GM12878 (cell line): Measurements from ENCODE around the gene TIMM22. TPM values are rescaled to one million over a fixed set of nuclear protein-coding genes. Genes with fewer than 3 reads are reported as not detected.

ENCODE experiments used
- BHLHE40 ChIP-seq, 2 experiments: fragments of 450-650 bp in 1 of 2; IDR thresholded peaks; 2 replicates each; pipeline ENCODE4 v1.6.1; 2011 to 2017; ENCODE audit warnings: low read depth in 2 of 2, borderline replicate concordance in 1 of 2, improper control_type of control experiment in 1 of 2, low read length in 1 of 2, mild to moderate bottlenecking in 1 of 2
- CBX3 ChIP-seq: fragments of 200-600 bp; sonication (generic); IDR thresholded peaks from 2 replicates; pipeline ENCODE4 v1.6.1; 2016; ENCODE audit warnings: low read depth, borderline replicate concordance
- CBX5 ChIP-seq: sonication (generic); IDR thresholded peaks from 2 replicates; pipeline ENCODE4 v1.6.1; 2016; ENCODE audit warnings: low read depth, moderate library complexity, mild to moderate bottlenecking, inconsistent platforms
- MTA3 ChIP-seq: IDR thresholded peaks from 2 replicates; pipeline ENCODE4 v1.6.1; 2012; ENCODE audit warnings: low read length, inconsistent platforms, borderline replicate concordance
- SMC3 ChIP-seq: IDR thresholded peaks from 2 replicates; pipeline ENCODE4 v1.6.1; 2011; ENCODE audit warnings: low read length, improper control_type of control experiment, borderline replicate concordance
- YY1 ChIP-seq: IDR thresholded peaks from 2 replicates; pipeline ENCODE4 v1.6.1; 2011; ENCODE audit warnings: low read depth, mild to moderate bottlenecking, low read length
- polyA plus RNA-seq, 11 experiments: library from polyadenylated mRNA; depleted of rRNA in 4 of 11; unstranded in 6 of 11; stranded (reverse) in 5 of 11; fragments of >200 nt; fragmentation: Nextera tagmentation in 4 of 11; fragmentation: Illumina TruSeq in 1 of 11; extraction: Ambion mirVana in 4 of 11; extraction: Trizol in 1 of 11; gene quantifications; 1 replicate in 1 of 11; 2 replicates in 10 of 11; pipeline versions ENCODE4 v1.2.1 to v1.2.3, GENCODE V29; 2011 to 2016; ENCODE audit warnings: inconsistent platforms in 2 of 11, missing spikeins in 2 of 11, low read depth in 1 of 11
- total RNA-seq, 4 experiments: library from RNA; depleted of rRNA in 3 of 4; stranded (reverse); fragments of >200 nt in 3 of 4; fragmentation: Illumina TruSeq in 1 of 4; extraction: Trizol in 1 of 4; gene quantifications; 2 replicates each; pipeline versions ENCODE4 v1.2.1 to v1.2.3, GENCODE V29; 2013 to 2021
- TF ChIP-seq, protein P1 (sequence below): fragments of 450-650 bp; formaldehyde crosslinking; IDR thresholded peaks from 2 replicates; pipeline ENCODE4 v1.5.0; 2022; ENCODE audit warnings: mild to moderate bottlenecking, missing genetic modification characterization
- TF ChIP-seq, protein P2 (sequence below): IDR thresholded peaks from 2 replicates; pipeline ENCODE4 v1.6.1; 2012; ENCODE audit warnings: low read depth, low read length, improper control_type of control experiment
- TF ChIP-seq, protein P3 (sequence below): fragments of 450-650 bp; IDR thresholded peaks from 2 replicates; pipeline ENCODE4 v1.6.1; 2017; ENCODE audit warnings: mild to moderate bottlenecking

TIMM22 gene
- total and polyA plus RNA-seq, 10 of the 15 experiments (the other 5 are each of a cell fraction or from before 2014, with no cell fraction given): 4.4 to 25.0 (median 10.6) TPM

DNA sequence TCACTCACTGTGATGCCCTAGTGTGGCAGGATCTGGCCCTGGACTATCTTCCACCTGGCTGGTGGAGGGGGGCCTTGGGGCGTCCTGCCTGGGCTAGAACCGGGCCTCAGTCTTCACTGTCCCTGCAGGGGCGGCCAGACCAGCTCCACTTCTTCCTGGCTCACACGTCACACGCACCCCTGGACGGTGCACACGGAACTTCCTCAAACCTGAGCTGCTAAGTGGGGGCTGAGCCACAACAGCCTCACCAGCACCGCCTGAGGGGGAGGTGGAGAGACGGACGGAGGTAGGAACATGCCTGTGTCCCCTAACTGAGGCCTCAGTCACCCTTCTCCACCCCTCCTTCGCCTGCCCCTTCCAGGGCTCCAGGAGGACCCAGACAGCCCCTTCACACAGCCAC is 36.6 kb downstream of the TIMM22 start (continued):
- TF ChIP-seq, protein P1, sequence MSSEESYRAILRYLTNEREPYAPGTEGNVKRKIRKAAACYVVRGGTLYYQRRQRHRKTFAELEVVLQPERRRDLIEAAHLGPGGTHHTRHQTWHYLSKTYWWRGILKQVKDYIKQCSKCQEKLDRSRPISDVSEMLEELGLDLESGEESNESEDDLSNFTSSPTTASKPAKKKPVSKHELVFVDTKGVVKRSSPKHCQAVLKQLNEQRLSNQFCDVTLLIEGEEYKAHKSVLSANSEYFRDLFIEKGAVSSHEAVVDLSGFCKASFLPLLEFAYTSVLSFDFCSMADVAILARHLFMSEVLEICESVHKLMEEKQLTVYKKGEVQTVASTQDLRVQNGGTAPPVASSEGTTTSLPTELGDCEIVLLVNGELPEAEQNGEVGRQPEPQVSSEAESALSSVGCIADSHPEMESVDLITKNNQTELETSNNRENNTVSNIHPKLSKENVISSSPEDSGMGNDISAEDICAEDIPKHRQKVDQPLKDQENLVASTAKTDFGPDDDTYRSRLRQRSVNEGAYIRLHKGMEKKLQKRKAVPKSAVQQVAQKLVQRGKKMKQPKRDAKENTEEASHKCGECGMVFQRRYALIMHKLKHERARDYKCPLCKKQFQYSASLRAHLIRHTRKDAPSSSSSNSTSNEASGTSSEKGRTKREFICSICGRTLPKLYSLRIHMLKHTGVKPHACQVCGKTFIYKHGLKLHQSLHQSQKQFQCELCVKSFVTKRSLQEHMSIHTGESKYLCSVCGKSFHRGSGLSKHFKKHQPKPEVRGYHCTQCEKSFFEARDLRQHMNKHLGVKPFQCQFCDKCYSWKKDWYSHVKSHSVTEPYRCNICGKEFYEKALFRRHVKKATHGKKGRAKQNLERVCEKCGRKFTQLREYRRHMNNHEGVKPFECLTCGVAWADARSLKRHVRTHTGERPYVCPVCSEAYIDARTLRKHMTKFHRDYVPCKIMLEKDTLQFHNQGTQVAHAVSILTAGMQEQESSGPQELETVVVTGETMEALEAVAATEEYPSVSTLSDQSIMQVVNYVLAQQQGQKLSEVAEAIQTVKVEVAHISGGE: no peak
- TF ChIP-seq YY1: no peak
- no peak for TF ChIP-seq SMC3
- TF ChIP-seq, protein P2, sequence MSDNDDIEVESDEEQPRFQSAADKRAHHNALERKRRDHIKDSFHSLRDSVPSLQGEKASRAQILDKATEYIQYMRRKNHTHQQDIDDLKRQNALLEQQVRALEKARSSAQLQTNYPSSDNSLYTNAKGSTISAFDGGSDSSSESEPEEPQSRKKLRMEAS: no peak
- TF ChIP-seq CBX3: no peak
- no peak for TF ChIP-seq CBX5
- TF ChIP-seq MTA3: no peak
- TF ChIP-seq, protein P3, sequence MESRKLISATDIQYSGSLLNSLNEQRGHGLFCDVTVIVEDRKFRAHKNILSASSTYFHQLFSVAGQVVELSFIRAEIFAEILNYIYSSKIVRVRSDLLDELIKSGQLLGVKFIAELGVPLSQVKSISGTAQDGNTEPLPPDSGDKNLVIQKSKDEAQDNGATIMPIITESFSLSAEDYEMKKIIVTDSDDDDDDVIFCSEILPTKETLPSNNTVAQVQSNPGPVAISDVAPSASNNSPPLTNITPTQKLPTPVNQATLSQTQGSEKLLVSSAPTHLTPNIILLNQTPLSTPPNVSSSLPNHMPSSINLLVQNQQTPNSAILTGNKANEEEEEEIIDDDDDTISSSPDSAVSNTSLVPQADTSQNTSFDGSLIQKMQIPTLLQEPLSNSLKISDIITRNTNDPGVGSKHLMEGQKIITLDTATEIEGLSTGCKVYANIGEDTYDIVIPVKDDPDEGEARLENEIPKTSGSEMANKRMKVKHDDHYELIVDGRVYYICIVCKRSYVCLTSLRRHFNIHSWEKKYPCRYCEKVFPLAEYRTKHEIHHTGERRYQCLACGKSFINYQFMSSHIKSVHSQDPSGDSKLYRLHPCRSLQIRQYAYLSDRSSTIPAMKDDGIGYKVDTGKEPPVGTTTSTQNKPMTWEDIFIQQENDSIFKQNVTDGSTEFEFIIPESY: no peak
- TF ChIP-seq BHLHE40 (IDR thresholded peaks at IDR 0.05; ENCODE audit: borderline replicate concordance in 1 of 2, low read depth in 2 of 2, low read length in 1 of 2): no peak
